GM19372 (cell line): Measurements from ENCODE around the gene RBMS1.
A peak's percentile ranks its signal among the peaks of the same experiment; 100 is the strongest.

Source experiments
- ATAC-seq: cut with Tn5 transposase; IDR thresholded peaks from one replicate; pipeline ENCODE4 v1.9.1; 2021; ENCODE audit warnings: mild to moderate bottlenecking, low read depth, moderate library complexity; ENCODE audit not compliant: unreplicated experiment

RBMS1 gene, protein sequence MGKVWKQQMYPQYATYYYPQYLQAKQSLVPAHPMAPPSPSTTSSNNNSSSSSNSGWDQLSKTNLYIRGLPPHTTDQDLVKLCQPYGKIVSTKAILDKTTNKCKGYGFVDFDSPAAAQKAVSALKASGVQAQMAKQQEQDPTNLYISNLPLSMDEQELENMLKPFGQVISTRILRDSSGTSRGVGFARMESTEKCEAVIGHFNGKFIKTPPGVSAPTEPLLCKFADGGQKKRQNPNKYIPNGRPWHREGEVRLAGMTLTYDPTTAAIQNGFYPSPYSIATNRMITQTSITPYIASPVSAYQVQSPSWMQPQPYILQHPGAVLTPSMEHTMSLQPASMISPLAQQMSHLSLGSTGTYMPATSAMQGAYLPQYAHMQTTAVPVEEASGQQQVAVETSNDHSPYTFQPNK

DNA sequence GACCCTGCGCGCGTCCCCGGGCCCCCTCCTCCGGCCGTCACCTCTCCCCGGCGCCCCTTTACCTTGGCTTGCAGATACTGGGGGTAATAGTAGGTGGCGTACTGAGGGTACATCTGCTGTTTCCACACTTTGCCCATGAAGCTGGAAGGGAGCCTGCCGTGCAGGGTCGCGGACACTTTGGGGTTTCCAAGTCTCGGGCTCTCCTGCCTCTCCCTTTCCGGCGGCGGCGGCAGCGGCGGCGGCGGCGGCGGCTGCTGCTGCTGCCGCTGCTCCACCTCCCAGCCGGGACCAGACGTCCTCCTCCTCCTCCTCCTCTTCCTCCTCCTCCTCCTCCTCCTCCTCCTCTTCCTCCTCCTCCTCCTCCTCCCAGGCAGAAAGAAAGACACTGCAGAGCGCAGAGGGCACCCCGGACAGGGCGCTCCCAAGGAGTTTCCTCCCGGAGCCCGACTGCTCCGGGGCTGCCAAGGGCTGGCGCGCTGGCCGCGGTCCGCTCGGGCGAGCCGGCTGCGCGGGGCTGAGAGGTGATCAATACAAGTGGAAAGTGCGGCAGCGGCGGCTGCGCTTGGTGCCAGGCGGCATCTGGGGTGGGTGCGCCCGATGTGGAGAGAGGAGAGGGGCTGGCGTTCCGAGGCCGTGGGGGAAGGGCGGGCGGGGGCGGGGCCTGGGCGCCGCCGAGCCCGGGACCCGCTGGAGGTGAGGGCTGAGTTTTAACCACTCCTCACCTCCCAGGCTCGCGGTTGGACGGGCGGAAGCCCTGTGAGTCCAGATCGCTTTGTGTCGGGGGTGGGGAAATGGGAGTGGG, at the start of gene RBMS1:
TSS of gene RBMS1 (minus strand) at position 581 of the 802 bp plus-strand sequence. CDS start at position 137, 444 bp downstream.
- peak; percentile 36 for ATAC-seq

DNA sequence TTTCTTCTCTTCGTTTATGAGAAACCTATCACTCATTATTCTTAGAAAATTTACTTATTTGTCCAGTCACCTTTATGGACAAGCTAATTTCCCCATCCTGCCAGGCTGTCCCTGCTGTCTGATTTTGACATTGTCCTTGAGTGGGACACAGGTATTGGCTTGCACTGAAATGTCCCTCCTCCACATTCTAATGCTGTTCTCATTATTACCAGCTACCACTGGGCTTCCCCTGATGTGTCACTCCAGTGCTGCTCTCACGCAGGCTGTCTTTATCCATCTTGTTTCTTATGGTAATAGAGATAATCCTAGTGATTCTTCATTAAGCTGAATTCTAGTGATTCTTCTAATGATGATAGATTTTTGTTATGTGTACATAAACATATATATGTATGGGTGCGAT, 48.1 kb upstream of the RBMS1 start:
- no peak for ATAC-seq

DNA sequence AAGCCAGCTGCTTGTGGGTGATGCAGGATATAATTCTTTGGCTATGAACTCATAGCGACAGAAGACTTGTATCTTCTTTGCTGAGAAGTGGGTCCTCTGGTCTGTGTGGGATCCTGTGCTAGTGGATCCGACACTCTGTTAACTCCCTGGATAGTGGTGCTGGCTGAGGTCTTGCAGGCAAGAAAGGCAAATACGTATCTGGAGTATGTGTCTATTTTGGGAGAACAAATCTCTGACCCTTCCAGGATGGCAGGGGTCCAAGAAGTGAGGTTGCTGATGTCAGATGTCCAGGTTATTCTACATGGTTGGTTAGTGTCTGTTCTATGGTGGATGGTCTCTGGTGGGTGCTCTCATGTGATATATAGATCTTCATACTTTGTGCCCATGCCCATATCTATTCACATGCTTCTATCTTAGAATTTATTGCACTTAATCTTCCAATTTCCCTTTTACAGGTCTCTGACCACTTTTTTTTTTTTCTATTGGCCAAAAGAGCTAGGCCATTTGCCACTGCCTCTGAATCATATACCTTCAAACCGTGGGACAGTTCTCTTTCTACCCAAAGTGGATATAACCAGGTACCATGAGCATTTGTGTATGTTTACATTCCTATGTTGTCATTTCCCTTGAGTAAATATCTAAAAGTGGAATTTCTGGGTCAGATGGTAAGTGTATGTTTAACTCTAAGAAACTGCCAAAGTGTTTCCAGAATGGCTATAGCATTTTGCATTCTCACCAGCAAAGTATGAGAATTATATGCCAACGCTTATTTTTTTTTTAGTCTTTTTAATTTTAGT, 45.1 kb upstream of the RBMS1 start:
- ATAC-seq, result no peak

DNA sequence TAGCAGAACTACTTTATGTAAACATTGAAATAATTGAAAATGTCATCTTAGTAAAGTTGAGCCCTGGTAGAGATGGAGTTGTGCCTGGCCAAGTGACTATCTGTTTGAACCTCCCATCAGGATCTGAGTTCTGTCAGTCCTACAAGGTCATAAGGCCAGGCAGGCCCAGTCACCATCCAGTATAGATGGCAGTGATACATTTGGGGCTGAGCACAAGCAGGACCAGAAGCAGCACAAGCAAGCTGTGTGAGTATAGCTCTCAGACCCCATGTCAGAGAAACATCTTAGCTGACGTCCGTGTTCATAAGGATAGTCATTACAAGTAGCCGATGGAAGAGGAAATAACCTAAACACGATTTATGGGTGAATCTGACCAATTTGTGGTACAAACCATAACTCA, 44.5 kb upstream of the RBMS1 start:
- no peak for ATAC-seq

DNA sequence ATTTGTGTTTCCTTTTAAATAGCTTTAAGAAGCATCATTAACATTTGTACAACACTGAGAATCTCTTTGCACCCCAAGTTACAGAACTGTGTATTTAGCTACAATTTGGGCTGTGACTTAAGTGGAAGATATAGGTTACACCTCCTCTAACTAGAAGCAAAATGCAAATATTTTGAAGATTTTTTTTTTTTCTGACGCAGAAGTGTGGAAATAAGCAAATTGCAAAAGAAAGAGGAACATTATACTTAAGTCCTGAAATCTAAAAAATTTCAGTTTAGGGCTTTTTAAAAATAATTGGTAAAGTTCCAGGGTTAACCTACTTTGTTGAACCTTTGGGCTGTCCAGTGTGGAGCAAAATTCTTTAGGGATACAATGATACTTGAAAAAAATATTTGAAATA, 41.4 kb upstream of the RBMS1 start:
- no peak for ATAC-seq

DNA sequence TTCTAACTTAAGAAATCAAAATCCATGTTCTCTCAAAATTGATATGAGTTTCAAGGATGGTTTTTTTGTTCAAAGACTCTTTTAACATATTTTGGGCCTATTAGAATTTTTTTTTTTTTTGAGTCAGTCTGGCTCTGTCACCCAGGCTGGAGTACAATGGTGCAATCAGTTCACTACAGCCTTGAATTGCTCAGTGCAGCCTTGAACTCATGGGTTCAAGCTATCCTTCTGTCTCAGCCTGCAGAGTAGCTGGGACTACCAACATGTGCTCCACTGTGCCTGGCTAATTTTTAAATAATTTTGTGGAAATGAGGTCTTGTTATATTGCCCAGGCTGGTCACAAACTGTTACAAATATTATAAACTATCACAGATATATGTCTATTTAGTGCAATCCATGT, 40.6 kb upstream of the RBMS1 start:
- ATAC-seq, result no peak

DNA sequence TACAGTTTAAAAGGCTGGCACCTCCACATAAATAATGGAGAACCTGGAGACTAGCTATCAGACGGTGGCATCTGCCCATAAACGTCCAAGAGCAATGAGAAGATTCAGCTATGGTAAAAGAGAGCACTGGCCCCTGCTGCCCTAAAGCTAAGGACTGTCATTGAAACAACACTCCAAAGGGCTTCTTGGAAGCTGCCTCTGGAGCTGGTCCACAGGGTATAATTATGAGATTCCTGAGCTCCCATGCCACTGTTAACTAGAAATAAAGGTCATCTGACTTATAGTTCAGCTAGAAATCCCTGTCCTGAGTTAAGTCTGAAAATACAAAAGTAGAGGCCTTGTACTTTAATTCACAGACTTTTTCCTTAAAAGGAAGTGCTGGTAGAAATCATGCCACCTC, 39.9 kb upstream of the RBMS1 start:
- no peak for ATAC-seq

DNA sequence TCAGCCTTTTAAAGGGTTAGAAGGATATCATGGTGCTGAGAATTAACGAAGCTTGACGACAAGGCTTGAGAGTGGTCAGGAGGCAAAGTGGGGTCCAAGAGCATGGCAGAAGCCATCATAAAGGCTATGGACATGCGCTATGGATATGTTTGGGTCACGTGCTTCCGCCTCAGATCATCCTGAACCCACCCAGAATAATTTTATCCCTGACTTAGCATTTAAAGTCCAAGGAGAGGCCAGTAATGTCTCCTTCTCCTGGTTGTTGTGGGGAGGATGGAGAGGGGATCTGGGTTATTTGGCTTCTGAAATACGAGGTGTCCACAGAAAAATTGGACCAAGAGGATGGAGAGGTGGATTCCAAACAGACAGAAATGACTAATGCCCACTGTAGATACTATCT, 38.8 kb upstream of the RBMS1 start:
- ATAC-seq, result no peak

DNA sequence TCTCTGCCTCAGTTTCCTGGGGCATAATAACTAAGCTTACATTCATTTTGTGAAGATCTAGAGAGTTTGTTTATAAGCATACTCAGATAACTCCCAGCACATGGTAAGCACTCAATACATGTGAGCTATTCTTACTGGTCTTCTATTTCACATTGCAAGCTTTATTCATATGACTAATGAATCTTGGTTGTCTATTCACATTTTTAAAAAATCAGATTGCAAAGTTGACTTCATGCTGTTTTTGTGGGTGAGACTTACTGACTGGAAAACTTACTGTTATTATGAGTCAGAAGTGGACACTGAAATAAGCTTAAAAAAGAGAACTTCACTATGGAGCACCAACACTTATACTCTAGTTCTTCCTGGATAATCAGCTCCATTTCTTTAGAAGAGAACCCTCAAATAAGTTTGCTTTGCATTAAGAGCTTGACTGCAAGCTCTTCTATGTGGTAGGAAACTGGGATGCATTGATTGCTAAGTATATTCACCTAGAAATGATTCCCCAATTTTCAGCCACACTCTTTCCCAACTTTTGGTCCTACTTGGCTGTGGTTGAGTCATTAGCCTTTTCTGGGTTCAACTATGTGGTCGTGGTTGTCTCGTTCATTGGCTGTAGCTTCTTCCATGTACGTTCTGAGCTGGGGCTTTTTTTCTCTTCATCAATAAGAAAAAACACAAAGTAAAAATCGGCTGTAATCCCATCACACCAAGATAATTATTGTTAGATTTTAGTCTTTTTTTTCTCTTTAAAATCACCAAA, 29.5 kb upstream of the RBMS1 start:
- ATAC-seq, result no peak

DNA sequence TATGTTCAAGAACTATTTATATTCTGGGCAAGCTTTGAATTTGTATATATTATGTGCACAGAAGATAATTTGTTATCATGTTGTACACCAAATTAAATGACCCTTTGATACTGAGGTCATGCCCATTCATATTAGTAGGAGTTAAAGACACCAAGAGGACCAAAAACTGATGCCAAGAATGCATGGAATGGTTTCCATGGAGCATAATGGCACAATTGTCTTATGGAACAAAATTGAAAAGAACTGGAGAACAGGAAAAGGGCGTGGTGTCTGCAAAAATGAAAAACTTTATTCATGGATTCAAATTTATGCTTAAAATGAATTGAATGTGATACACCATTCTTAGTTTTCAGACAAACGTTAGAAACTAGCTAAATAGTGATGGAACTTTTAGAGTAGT, 24.1 kb upstream of the RBMS1 start:
- no peak for ATAC-seq

DNA sequence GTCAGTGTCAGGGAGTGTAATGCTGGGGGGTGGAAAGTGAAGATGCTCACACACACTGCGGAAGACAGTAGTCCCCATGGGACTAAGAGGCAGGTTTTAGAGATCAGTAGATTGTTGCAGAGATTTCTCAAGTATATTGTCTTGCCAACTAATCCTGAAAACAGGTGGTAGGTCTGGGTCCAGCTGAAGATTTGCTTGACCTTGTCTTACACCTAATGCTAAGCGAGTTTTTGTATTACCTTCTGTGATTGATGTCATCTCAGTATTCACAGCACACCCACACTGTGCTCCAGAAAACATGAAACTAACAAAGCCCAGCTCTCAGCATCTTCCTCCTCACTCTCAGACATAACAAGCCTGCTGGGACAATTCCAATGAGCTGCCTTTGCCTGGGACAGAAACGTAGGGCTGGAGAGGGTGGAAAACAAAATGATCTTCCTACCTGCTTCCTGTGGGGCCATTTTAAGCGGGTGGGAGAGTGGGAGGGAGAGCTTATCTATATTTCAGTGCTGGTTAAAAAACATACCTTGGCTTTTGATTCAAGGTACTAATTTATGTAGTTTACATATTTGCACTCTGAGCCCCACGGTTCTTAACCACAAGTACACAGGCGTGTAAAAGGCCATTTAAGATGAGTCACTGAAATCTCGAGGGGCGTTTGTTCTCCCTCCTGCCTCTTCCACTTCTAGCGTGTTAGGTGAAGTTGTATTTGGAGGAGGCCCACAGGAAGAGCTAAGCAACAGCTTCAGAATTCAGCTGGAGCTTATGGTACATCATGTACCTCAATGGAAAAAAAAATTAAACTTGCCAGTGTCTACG, 23.1 kb upstream of the RBMS1 start:
- no peak for ATAC-seq

DNA sequence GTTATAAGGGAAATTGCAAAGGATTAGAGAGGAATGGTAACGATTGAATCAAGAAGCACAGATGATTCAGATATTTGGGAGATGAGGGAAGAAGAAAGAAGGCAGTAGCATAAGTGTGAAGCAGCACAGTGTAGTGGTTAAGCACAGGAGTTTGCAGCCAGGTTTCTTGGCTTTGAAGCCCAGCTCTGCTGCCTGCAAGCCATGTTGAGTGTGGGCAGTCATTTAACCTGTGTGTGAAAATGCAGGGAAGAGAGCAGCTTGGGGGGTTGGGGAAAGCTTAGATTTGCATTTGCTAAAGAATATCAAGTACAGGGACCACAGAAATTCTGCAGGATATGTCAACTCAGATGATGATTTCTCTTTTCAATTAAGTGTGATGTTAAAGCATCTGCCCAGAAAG, 21.5 kb upstream of the RBMS1 start:
- ATAC-seq, result no peak

DNA sequence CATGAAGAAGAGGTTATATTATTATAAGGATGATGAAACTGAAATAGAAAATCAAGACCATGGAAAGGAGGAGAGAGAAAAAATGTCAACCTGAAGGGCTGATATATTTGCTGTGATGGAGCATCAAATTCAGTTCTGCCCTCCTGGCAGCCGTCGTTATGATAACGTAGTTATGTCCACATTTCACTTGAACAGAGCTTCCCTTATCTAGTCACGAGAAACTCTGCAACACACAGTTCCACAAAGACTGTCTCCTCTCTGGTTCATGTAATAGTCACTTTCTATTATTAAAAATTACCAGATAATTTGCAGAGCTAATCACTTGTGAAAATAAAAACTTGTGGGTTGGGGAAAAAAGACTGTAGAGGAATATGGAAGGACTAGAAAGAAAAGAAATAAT, 19.5 kb upstream of the RBMS1 start:
- no peak for ATAC-seq

DNA sequence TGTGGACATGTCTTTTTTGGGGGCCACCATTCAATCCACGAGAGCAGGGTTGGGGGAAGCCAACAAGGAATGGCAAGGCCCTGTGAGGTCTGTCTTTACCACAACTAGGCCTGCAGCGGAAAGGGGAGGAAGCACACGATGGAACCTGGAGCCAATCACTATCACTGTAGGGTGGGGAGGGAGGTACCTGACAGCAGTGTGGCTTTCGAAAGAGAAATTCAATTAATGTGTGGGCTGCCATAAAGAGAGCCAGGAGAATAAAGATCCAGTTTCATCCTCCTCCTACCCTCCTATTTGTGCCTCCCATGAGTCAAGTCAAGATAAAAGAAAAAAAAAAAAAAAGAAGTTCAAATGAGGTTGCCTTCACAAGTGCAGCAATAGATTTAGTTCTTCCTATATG, 18.9 kb upstream of the RBMS1 start:
- ATAC-seq, result no peak

DNA sequence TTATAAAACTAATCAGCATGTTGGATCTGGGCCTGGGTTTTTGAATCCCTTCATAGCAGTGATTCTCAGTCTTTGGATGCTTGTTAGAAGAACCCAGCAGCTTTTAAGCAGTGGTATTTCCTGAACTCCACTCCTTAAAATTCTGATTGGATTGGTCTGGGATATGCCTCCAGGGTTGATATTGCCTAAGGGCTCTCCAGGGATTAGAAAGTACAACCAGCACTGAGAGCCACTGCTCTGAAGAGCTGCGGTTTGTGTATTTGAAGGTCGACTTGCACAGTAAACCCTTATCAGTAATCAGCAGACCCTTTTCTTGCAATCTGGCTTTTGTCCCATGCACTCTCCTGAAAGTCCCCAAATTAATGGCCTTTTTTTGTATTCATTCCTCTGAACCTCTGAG, 17.0 kb upstream of the RBMS1 start:
- ATAC-seq, result no peak

DNA sequence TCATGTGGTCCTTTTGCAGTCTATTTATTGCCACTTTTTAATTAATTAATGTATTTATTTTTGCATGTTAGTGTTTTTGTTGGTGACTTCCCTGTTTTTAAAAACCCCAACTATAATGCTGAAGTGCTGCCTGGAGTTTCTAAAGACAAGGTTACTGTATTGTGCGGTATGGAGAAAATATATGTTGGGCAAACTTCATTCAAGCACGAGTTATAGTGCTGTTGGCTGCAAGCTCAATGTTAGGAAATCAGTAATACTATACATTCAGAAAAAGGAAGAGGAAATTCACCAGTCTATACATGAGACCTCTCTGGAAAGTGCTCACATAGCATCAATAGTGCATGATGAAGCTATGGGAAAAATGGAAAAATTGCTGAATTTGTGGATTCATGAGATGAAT, 15.4 kb upstream of the RBMS1 start:
- no peak for ATAC-seq

DNA sequence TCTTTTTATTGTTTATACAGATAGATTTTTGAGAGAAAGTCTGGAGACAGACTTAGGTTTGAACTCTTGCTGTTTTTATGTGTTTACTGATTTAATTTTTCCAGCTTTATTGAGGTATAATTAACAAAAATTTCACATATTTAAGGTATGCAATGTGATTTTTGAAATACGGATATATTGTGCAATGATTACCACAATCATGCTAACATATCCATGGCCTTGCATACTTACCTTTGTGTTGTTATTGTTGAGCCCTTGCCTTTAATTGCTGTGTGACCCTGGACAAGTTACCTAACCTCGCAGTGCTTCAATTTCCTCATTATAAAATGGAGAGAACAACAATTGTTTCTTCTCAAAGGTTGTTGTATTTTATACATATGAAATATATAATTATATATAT, 13.9 kb upstream of the RBMS1 start:
- ATAC-seq, result no peak

DNA sequence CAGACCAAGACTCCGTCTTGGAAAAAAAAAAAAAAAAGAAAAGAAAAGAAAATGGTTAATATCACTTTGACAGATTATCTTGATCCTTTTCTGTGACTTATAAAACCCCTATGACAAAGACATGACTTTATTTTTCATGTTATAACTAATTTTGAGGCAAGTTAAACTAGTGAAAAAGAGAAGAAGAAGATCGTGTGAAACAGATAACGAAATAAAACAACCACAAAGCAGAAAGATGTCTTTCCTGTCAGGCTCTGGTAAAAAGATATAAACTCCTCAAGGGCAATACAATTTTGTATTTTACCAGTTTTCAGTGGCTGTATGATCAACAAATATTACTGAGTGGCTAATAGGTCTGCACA, 13.4 kb upstream of the RBMS1 start:
- ATAC-seq, result no peak

DNA sequence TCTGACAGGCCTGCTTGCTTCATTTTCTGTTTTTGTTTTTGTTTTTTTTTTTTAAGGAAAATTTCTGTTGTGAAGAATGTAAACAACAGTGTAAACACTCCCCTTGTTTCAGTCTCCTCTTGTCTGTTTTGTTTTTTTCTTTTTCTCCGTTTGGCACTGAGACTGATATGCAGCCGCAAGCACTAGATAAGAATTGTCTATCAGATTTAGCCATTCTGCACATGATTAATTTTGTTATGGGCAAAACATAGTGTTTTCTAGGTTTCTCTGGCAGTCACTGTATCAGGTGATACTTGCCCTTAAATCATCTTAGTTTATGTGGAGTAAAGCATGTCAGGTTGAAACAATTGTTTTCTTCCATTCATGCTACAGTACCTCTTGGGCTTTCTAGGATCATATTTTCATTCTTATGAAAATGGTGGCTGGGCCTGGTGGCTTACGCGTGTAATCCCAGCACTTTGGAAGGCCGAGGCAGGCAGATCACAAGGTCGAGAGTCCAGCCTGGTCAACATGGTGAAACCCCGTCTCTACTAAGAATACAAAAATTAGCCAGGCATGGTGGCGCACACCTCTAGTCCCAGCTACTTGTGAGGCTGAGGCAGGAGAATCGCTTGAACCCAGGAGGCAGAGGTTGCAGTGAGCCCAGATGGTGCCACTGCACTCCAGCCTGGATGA, 12.9 kb upstream of the RBMS1 start:
- no peak for ATAC-seq
